Measurements from ENCODE around the gene DSE.

DNA sequence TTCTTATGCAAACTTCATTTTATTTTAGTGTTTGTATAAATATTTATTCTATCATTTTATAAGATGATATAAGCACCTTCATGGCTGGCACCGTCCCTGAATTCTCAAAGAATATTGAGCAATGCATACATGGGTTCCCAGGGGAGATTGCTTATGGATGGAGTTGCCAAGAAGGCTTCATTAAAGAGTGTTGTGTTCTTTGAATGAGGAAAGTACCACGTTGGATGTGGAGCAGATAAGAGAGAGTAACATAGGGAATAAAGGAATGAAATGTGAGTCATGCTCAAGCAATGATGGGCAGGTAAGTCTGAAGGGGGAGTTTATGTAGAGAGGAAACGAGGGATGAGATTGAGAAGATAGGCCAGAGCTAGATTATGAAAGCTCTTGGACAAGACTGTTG lies 10.3 kb downstream of the DSE start:
- TF ChIP-seq, protein P1, sequence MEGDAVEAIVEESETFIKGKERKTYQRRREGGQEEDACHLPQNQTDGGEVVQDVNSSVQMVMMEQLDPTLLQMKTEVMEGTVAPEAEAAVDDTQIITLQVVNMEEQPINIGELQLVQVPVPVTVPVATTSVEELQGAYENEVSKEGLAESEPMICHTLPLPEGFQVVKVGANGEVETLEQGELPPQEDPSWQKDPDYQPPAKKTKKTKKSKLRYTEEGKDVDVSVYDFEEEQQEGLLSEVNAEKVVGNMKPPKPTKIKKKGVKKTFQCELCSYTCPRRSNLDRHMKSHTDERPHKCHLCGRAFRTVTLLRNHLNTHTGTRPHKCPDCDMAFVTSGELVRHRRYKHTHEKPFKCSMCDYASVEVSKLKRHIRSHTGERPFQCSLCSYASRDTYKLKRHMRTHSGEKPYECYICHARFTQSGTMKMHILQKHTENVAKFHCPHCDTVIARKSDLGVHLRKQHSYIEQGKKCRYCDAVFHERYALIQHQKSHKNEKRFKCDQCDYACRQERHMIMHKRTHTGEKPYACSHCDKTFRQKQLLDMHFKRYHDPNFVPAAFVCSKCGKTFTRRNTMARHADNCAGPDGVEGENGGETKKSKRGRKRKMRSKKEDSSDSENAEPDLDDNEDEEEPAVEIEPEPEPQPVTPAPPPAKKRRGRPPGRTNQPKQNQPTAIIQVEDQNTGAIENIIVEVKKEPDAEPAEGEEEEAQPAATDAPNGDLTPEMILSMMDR (conservative IDR thresholded peaks at IDR 0.05; ENCODE audit: low read depth, low read length): no peak
- TF ChIP-seq EZH2 (IDR thresholded peaks at IDR 0.05; ENCODE audit: low read length, unreplicated experiment): no peak

Data from PC-3 (cell line).